ENCODE results near the gene PTHLH.

The PTHLH gene

GRCh38 chr12:27934276-27934675, 38.3 kb downstream of the PTHLH start:
- DNase-seq: no peak

GRCh38 chr12:27931390-27931789, 41.1 kb downstream of the PTHLH start:
- DNase-seq: no peak

- no peak for DNase-seq
Measured at GRCh38 chr12:27927347-27927746, 45.2 kb downstream of the PTHLH start.

GRCh38 chr12:27924350-27925135, 48.0 kb downstream of the PTHLH start:
- DNase-seq: no peak

GRCh38 chr12:27922531-27923139, 49.9 kb downstream of the PTHLH start:
- DNase-seq: no peak

GRCh38 chr12:27919671-27920235, 52.8 kb downstream of the PTHLH start:
- no peak for DNase-seq

- DNase-seq: no peak
Measured at GRCh38 chr12:27915536-27915935, 57.0 kb downstream of the PTHLH start.

- DNase-seq: no peak
Measured at GRCh38 chr12:27915021-27915420, 57.5 kb downstream of the PTHLH start.

- no peak for DNase-seq
Measured at GRCh38 chr12:27913999-27914614, 58.4 kb downstream of the PTHLH start.

GRCh38 chr12:27911397-27911796, 61.1 kb downstream of the PTHLH start:
- no peak for DNase-seq

Data from activated CD8-positive, alpha-beta memory T cell treated with anti-CD3 and anti-CD28 coated beads, Interleukin-2, amount 50 U/mL, for 4 hours (primary cell).